PFSK-1 (cell line): ENCODE measurements around the gene SLC6A17.

Source experiments
- POLR2AphosphoS5 ChIP-seq: IDR thresholded peaks from 2 replicates; pipeline ENCODE4 v1.6.1; 2012; ENCODE audit warnings: low read depth, mild to moderate bottlenecking, control low read depth, low read length, moderate library complexity
- REST ChIP-seq, 2 experiments: IDR thresholded peaks; 2 replicates each; pipeline versions ENCODE4 v1.6.1 to v1.8.0; 2011 to 2012; ENCODE audit warnings: low read depth in 2 of 2, low read length in 2 of 2, control low read depth in 1 of 2, inconsistent platforms in 1 of 2, mild to moderate bottlenecking in 1 of 2, moderate library complexity in 1 of 2; ENCODE audit not compliant: insufficient read depth in 1 of 2
- TAF1 ChIP-seq: IDR thresholded peaks from 2 replicates; pipeline ENCODE4 v1.6.1; 2012; ENCODE audit warnings: low read length, control low read depth, borderline replicate concordance; ENCODE audit not compliant: insufficient read depth

- TF ChIP-seq POLR2AphosphoS5 (no peak), REST (IDR thresholded peaks at IDR 0.05; ENCODE audit: insufficient read depth in 1 of 2, low read depth in 2 of 2, low read length in 2 of 2) (no peak), TAF1 (no peak)
Measured at GRCh38 chr1:110144366-110144765, 5.9 kb upstream of the SLC6A17 start.
